Measurements from ENCODE around the gene LYRM9. TPM values are rescaled to one million over a fixed set of nuclear protein-coding genes. Genes with fewer than 3 reads are reported as not detected.

Gene LYRM9
- total RNA-seq, 1 donor from 2014 or later = 1.9 TPM

DNA sequence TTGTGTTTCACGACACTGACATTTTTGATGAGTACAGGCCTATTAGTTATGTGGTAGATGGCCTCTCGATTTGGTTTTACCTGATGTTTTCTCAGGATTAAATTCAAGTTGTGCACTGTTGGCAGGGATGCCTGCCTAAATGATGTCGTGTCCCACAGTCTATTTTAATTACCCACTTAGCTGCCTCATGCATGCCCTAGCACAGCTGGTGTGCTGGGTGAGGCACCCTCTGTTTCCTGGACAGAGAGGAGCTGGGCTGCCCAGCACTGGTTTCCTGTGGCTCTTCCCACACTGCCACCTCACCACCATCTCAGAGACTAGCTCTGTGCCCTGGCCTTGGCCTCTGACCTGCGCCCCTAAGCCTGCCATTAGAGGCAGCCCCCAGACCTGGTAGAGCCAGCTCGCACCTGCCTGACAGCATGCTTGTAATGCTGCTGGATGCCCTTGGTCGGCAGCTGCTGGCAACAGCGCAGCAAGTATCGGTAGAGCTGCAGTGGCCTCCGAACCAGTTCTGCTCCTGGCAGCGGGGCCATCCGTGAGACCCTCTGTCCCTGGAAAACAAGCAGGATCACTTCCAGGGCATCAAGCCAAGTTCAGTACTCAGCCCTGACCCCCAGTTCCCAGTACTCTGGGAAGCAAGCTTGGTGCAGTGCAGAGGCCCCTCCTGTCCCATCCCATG is 10.9 kb downstream of the LYRM9 start:
- H3K36me3 Mint-ChIP-seq (ENCODE audit: low read depth) = no peaks in the 10 kb centered on the region
- no peak for DNase-seq (ENCODE audit: low spot score)
- no peaks in the 10 kb centered on the region for H3K9me3 Mint-ChIP-seq
- H3K4me1 Mint-ChIP-seq (ENCODE audit: low read depth) = peaks cover 39% of the 10 kb centered on the region
- intact Hi-C loops (cut with micrococcal nuclease) = no loop called here
- peaks cover 2% of the 10 kb centered on the region for H3K27me3 Mint-ChIP-seq (ENCODE audit: insufficient read depth)
- no peak overlapping the region for H3K4me3 Mint-ChIP-seq
- no peak overlapping the region for H3K27ac Mint-ChIP-seq

DNA sequence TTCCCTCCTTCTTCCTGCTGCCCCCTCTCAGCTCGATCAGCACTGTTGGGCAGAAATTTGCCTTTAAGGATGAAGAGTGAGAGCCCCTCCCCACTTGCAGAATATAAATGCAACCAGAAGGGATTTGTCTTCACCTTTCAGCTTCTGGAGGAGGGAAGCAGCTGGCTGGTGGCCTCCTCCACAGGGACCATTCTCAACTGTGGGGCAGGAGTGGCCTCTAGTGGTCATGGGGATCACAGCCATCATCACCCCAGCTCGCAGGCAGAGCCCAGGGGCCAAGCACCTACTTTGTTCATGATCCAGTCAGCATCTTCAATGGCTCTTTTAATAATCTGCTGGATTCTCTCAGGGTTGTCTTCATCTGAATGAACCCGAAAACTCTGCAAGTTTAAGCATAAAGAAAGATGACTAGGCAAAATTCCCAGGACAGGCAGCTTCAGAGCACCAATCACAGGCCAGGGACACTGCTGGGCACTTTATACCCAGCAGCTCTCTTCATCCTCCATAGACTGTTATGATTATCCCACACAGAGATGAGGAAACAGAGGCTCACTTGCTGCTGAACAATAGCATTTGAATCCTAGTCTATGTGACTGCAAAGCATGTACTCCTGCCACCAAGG is 13.1 kb downstream of the LYRM9 start:
- DNase-seq (ENCODE audit: low spot score) = peak; percentile 61
- Mint-ChIP-seq H3K27ac (no peak overlapping the region), H3K4me1 (ENCODE audit: low read depth) (peaks cover 26% of the 10 kb centered on the region), H3K9me3 (no peaks in the 10 kb centered on the region), H3K4me3 (no peak overlapping the region), H3K27me3 (ENCODE audit: insufficient read depth) (peaks cover 2% of the 10 kb centered on the region), H3K36me3 (ENCODE audit: low read depth) (no peaks in the 10 kb centered on the region)
- intact Hi-C loops (cut with micrococcal nuclease) = loop anchor here (1.0 kb wide), 2 partner anchors 75 to 120 kb away; no protein-coding TSS in a partner anchor

DNA sequence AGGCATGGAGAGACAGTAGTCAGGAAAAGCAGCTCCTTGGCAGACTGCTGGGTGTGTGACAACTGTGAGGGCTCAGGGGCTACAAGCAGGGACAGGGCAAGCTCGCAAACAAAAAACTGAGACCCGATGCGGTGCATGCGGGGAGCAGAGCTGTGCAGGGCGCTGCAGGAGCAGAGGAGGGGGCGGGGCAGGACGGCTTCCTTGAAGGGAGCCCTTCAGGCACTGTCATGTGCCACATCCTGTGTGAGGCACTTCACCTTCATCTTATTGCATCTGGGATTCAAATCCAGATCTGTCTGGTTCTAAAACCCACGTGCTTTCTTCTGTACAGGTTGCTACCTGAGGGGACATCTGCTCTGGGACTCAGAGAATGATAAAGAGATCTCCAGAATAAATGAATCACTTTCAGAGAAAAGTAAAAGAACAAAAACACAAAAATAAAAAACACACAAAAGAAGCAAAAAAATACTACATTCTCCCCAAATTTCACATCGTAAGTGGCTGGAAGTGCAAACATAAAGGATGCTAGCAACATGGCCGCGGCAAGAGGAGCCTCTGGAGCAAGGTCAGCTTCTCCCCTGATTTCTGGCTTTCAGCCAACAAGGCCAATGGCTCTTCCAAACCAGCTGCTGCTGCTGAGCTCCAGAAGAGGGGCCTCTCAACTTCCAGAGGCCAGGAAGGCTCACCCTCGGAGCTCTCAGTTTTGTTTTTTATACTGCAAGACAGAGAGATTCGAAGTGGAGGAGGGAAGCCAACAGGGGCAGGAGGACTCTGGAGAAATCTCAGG is 14.2 kb downstream of the LYRM9 start:
- H3K27ac Mint-ChIP-seq = peak overlapping the region; percentile 52
- peak overlapping the region; percentile 20 for H3K4me3 Mint-ChIP-seq
- DNase-seq (ENCODE audit: low spot score) = peak; percentile 42
- intact Hi-C loops (cut with micrococcal nuclease) = no loop called here
- H3K27me3 Mint-ChIP-seq (ENCODE audit: insufficient read depth) = no peaks in the 10 kb centered on the region
- H3K36me3 Mint-ChIP-seq (ENCODE audit: low read depth) = no peaks in the 10 kb centered on the region
- H3K4me1 Mint-ChIP-seq (ENCODE audit: low read depth) = peaks cover 24% of the 10 kb centered on the region
- no peaks in the 10 kb centered on the region for H3K9me3 Mint-ChIP-seq

DNA sequence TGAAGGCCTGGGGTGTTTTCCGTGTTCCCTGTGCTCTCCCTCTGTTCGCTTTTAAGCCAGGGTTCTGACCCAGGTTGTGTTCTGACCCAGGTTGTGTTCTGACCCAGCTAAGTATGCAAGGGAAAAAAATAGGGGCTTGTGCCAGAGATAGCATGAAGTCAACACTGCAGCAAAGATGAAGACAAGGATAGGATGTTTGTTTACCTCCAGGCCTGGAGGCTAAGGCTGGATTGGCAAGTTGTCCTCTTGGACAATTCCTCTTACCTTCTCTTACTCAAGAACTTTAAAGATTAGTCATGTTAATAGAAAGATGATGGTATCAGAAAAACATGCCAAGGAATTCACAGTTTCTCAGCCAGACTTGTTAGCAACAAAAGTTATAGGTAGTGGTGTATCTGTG is 19.4 kb downstream of the LYRM9 start:
- no peaks in the 10 kb centered on the region for H3K27me3 Mint-ChIP-seq (ENCODE audit: insufficient read depth)
- H3K4me1 Mint-ChIP-seq (ENCODE audit: low read depth) = peaks cover 8% of the 10 kb centered on the region
- no peak overlapping the region for H3K27ac Mint-ChIP-seq
- H3K4me3 Mint-ChIP-seq = no peak overlapping the region
- no peak for DNase-seq (ENCODE audit: low spot score)
- peaks cover 6% of the 10 kb centered on the region for H3K9me3 Mint-ChIP-seq
- no peaks in the 10 kb centered on the region for H3K36me3 Mint-ChIP-seq (ENCODE audit: low read depth)
- intact Hi-C loops (cut with micrococcal nuclease) = no loop called here

DNA sequence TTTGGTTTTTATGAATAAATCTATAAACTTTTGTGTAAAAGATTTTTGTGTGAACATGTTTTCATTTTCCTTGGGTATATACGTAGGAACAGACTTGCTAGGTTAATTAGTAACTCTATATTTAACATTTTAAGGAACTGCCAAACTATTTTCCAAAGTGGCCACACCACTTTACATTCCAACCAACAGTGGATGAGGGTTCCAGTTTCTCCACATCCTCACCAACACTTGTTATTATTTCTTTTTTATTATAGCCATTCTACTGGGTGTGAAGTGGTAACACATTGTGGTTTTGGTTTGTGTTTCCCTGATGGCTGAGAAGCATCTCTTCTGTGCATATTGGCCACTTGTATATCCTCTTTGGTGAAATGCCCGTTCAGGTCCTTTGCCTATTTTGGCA is 20.0 kb downstream of the LYRM9 start:
- Mint-ChIP-seq H3K9me3 (peaks cover 6% of the 10 kb centered on the region), H3K27me3 (ENCODE audit: insufficient read depth) (no peaks in the 10 kb centered on the region), H3K4me1 (ENCODE audit: low read depth) (peaks cover 3% of the 10 kb centered on the region), H3K27ac (no peak overlapping the region), H3K4me3 (no peak overlapping the region), H3K36me3 (ENCODE audit: low read depth) (no peaks in the 10 kb centered on the region)
- intact Hi-C loops (cut with micrococcal nuclease) = no loop called here
- DNase-seq (ENCODE audit: low spot score) = no peak

DNA sequence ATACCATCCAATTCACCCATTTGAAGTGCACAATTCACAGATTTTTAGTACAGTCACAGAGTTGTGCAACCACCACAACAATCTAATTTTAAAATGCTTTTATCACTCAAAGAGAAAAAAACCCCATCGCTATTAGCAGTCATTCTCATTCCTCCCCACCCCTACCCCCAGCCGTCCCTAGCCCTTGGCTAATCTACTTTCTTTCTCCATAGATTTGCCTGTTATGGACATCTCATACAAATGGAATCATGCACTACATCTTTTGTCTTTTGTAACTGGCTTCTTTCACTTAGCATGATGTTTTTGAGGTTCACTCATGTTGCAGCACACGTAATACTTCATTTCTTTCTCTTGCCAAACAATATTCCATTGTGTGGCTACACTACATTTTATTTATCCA is 20.4 kb downstream of the LYRM9 start:
- H3K27ac Mint-ChIP-seq = no peak overlapping the region
- H3K36me3 Mint-ChIP-seq (ENCODE audit: low read depth) = no peaks in the 10 kb centered on the region
- intact Hi-C loops (cut with micrococcal nuclease) = no loop called here
- peaks cover under 1% of the 10 kb centered on the region for H3K27me3 Mint-ChIP-seq (ENCODE audit: insufficient read depth)
- H3K4me1 Mint-ChIP-seq (ENCODE audit: low read depth) = no peaks in the 10 kb centered on the region
- H3K4me3 Mint-ChIP-seq = no peak overlapping the region
- peaks cover 6% of the 10 kb centered on the region for H3K9me3 Mint-ChIP-seq
- DNase-seq (ENCODE audit: low spot score) = no peak

DNA sequence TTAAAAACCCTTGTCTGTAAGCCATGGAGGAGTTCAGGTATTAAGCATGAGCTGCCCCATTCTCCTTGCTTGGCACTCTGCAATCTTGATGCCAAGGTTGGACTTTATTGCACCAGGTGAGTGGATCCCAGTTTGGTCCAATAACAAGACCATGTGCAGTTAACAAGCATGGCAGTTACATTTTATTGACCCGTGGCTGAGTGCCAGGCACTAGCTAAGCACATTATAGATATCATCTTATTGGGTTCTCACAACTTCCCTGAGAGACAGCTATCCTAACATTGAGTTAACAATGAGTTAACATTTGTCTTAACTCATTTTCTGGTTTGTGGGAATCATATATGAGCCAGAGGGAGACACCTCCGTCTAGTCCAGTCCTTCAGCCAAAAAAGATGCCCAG is 21.8 kb downstream of the LYRM9 start:
- H3K4me1 Mint-ChIP-seq (ENCODE audit: low read depth) = no peaks in the 10 kb centered on the region
- H3K36me3 Mint-ChIP-seq (ENCODE audit: low read depth) = no peaks in the 10 kb centered on the region
- H3K27me3 Mint-ChIP-seq (ENCODE audit: insufficient read depth) = peaks cover 3% of the 10 kb centered on the region
- H3K27ac Mint-ChIP-seq = no peak overlapping the region
- DNase-seq (ENCODE audit: low spot score) = no peak
- peaks cover 6% of the 10 kb centered on the region for H3K9me3 Mint-ChIP-seq
- no peak overlapping the region for H3K4me3 Mint-ChIP-seq
- intact Hi-C loops (cut with micrococcal nuclease) = no loop called here

DNA sequence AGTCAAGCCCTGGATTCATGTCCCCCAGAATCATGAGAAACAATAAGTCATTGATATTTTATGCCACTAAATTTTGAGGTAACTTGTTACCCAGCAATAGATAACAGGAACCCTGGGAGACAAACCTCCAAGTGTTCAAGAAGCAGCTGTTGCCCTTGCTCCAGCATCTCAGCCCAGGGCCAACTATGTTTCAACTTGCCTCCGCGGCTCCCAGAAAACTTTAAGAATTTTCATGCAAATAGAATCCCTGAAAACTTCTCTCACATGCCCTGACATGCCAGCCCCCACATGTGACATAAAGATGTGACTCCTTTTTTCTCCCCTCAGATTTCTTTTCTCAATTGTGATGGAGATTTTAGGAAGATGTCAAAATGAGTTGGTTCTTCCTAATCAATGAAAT is 22.8 kb downstream of the LYRM9 start:
- Mint-ChIP-seq H3K27ac (no peak overlapping the region), H3K4me1 (ENCODE audit: low read depth) (no peaks in the 10 kb centered on the region), H3K9me3 (peaks cover 6% of the 10 kb centered on the region), H3K27me3 (ENCODE audit: insufficient read depth) (peaks cover 4% of the 10 kb centered on the region), H3K36me3 (ENCODE audit: low read depth) (no peaks in the 10 kb centered on the region), H3K4me3 (no peak overlapping the region)
- intact Hi-C loops (cut with micrococcal nuclease) = no loop called here
- DNase-seq (ENCODE audit: low spot score) = no peak

DNA sequence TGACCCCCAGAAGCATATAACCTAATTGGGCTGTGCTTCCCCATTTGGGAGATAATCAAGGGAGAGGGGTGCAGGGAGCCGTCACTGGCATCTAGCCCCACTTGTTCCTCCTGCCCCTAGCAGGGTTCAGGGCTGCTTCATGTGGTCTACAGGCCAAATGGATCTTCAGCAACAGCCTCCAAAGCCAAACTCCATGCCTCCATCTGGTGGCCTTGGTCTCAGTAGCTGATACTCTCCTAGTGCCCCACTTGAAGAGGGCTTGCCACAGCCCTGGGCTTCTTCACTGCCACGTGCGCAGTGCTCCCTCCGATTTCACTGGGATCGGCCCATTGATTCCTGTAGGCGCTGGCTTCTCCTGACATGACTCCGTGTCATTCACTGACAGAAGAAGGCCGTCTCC is 24.6 kb downstream of the LYRM9 start:
- Mint-ChIP-seq H3K27ac (no peak overlapping the region), H3K36me3 (ENCODE audit: low read depth) (no peaks in the 10 kb centered on the region), H3K4me1 (ENCODE audit: low read depth) (no peaks in the 10 kb centered on the region), H3K4me3 (no peak overlapping the region), H3K9me3 (peaks cover 3% of the 10 kb centered on the region), H3K27me3 (ENCODE audit: insufficient read depth) (peaks cover 6% of the 10 kb centered on the region)
- intact Hi-C loops (cut with micrococcal nuclease) = no loop called here
- DNase-seq (ENCODE audit: low spot score) = no peak

DNA sequence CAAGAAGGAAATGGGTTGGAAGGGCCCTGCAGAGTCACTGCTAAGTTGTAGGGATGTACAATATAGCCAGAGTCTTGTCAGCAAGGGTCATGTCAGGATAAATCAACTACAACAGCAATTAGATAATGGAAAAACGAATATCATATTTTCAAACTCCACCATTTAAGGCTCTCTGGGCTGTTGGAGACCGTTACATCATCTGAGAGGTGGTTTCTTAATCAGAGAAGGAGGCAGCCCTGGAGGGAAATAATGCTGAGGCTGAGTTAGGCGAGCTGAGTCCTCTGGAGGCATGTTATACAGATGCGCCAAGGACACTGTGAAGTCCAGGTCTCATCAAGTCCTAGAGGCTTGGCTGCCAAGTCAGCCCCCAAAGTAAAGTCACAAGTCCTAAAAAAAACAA is 30.3 kb downstream of the LYRM9 start:
- no peak overlapping the region for H3K4me3 Mint-ChIP-seq
- peaks cover 7% of the 10 kb centered on the region for H3K4me1 Mint-ChIP-seq (ENCODE audit: low read depth)
- intact Hi-C loops (cut with micrococcal nuclease) = no loop called here
- H3K27ac Mint-ChIP-seq = no peak overlapping the region
- H3K36me3 Mint-ChIP-seq (ENCODE audit: low read depth) = no peaks in the 10 kb centered on the region
- H3K9me3 Mint-ChIP-seq = no peaks in the 10 kb centered on the region
- no peak for DNase-seq (ENCODE audit: low spot score)
- H3K27me3 Mint-ChIP-seq (ENCODE audit: insufficient read depth) = peaks cover 18% of the 10 kb centered on the region

DNA sequence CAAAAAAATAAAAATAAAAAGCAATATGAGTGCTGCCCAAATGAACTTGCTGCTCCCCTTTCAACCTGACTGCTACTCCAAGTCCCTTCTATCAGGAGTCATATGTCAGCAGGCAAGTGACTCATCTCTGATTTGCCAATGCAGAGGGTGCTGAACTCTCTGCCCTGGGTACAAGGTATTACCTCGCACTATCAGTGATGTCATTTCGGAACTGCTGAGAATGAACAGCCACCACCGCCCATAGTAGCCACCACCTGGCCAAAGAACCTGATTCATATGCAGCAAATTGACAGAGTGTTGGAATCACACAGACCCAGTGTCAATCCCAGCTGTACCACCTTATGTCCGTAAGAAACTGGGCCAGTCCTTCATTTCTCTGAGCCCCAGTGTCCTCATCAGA is 31.2 kb downstream of the LYRM9 start:
- Mint-ChIP-seq H3K36me3 (ENCODE audit: low read depth) (no peaks in the 10 kb centered on the region), H3K27me3 (ENCODE audit: insufficient read depth) (peaks cover 16% of the 10 kb centered on the region), H3K27ac (no peak overlapping the region), H3K4me3 (no peak overlapping the region), H3K4me1 (ENCODE audit: low read depth) (peaks cover 13% of the 10 kb centered on the region), H3K9me3 (no peaks in the 10 kb centered on the region)
- intact Hi-C loops (cut with micrococcal nuclease) = no loop called here
- no peak for DNase-seq (ENCODE audit: low spot score)

DNA sequence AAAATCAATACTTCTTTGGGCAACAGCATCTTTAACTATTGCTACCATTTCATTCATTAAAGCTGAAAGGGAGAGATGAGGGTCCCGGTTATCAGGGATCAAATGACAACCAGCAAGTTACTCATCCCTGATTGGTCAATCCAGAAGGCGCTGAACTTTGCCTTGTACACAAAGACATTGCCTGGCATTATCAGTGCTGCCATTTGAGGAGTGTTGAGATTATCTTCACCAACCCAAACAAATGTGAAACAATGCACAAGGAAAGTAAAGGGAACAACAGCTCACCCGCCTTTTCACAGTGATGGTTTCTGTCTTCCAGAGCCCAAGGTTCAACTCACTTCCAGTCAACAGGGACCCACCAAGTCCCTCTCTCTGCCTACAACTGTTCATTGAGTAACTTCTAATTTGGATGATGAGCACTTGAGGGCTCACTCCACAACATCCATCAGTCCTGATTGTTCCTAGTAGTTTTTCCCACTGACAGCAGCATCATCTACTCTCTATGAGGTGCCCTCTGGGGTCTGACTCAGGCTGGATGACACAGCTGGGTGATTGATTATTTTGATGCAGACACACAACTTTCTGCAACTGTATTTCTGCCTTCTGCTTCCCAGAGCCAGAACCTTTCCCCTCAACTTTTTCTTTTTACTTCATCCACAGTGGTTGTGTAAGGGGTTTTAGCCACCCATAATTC is 32.0 kb downstream of the LYRM9 start:
- H3K9me3 Mint-ChIP-seq = no peaks in the 10 kb centered on the region
- no peak for DNase-seq (ENCODE audit: low spot score)
- H3K36me3 Mint-ChIP-seq (ENCODE audit: low read depth) = no peaks in the 10 kb centered on the region
- H3K4me1 Mint-ChIP-seq (ENCODE audit: low read depth) = peaks cover 17% of the 10 kb centered on the region
- peaks cover 14% of the 10 kb centered on the region for H3K27me3 Mint-ChIP-seq (ENCODE audit: insufficient read depth)
- no peak overlapping the region for H3K27ac Mint-ChIP-seq
- intact Hi-C loops (cut with micrococcal nuclease) = no loop called here
- H3K4me3 Mint-ChIP-seq = no peak overlapping the region
